Liver (tissue), 3 donors: ENCODE measurements around the gene GGA1.

ENCODE experiments used
- ATF3 ChIP-seq: IDR thresholded peaks from 2 replicates; pipeline ENCODE4 v1.6.1; 2016; ENCODE audit warnings: antibody characterized with exemption
- CTCF ChIP-seq: fragments of 150-350 bp; IDR thresholded peaks from 2 replicates; pipeline ENCODE4 v1.5.1; 2017; ENCODE audit warnings: improper control_type of control experiment, low read depth, low read length; ENCODE audit not compliant: missing input control
- FOXA2 ChIP-seq: IDR thresholded peaks from 2 replicates; pipeline ENCODE4 v1.6.1; 2016; ENCODE audit warnings: antibody characterized with exemption
- GABPA ChIP-seq, 2 donors: IDR thresholded peaks in 1 of 2; conservative IDR thresholded peaks in 1 of 2; 2 replicates each; pipeline ENCODE4 v1.6.1; 2016; ENCODE audit warnings: antibody characterized with exemption in 2 of 2, mild to moderate bottlenecking in 1 of 2, moderate library complexity in 1 of 2
- JUND ChIP-seq, 2 donors: IDR thresholded peaks; 2 replicates each; pipeline ENCODE4 v1.6.1; 2016; ENCODE audit warnings: antibody characterized with exemption in 2 of 2
- MAX ChIP-seq: IDR thresholded peaks from 2 replicates; pipeline ENCODE4 v1.6.1; 2016; ENCODE audit warnings: antibody characterized with exemption
- RAD21 ChIP-seq, 2 donors: IDR thresholded peaks; 2 replicates each; pipeline ENCODE4 v1.6.1; 2016; ENCODE audit warnings: antibody characterized with exemption in 2 of 2, mild to moderate bottlenecking in 2 of 2
- REST ChIP-seq: IDR thresholded peaks from 2 replicates; pipeline ENCODE4 v1.6.1; 2016; ENCODE audit warnings: antibody characterized with exemption, mild to moderate bottlenecking
- RXRA ChIP-seq, 2 donors: IDR thresholded peaks; 2 replicates each; pipeline ENCODE4 v1.6.1; 2017 to 2018; ENCODE audit warnings: antibody characterized with exemption in 2 of 2, mild to moderate bottlenecking in 1 of 2
- SP1 ChIP-seq: IDR thresholded peaks from 2 replicates; pipeline ENCODE4 v1.6.1; 2018; ENCODE audit warnings: antibody characterized with exemption, mild to moderate bottlenecking
- TAF1 ChIP-seq: conservative IDR thresholded peaks from 2 replicates; pipeline ENCODE4 v1.6.1; 2016; ENCODE audit warnings: antibody characterized with exemption, mild to moderate bottlenecking
- YY1 ChIP-seq: IDR thresholded peaks from 2 replicates; pipeline ENCODE4 v1.6.1; 2016; ENCODE audit warnings: antibody characterized with exemption, mild to moderate bottlenecking
- ZBTB33 ChIP-seq: IDR thresholded peaks from 2 replicates; pipeline ENCODE4 v1.6.1; 2016; ENCODE audit warnings: antibody characterized with exemption
- donor health status: healthy.
- donor health status: healthy.

GRCh38 chr22:37635157-37635556 is 26.5 kb downstream of the GGA1 start:
- TF ChIP-seq CTCF (no peak), YY1 (no peak), MAX (no peak), TAF1 (no peak), RAD21 (IDR thresholded peaks at IDR 0.05) (no peak), ATF3 (no peak), REST (no peak), RXRA (IDR thresholded peaks at IDR 0.05) (no peak), GABPA (IDR thresholded peaks at IDR 0.05 in 1 of 2, conservative IDR thresholded peaks at IDR 0.05 in 1 of 2) (no peak), ZBTB33 (no peak), JUND (IDR thresholded peaks at IDR 0.05) (no peak), SP1 (no peak), FOXA2 (no peak)
